K562 (cell line): Measurements from ENCODE around the gene PRR36. TPM values are rescaled to one million over a fixed set of nuclear protein-coding genes. Genes with fewer than 3 reads are reported as not detected.

ENCODE experiments used
- CREB1 ChIP-seq, 2 experiments: sonication (generic) in 1 of 2; formaldehyde crosslinking in 1 of 2; IDR thresholded peaks; 2 replicates each; pipeline versions ENCODE4 v1.6.1 to v1.8.0; 2012 to 2022; ENCODE audit warnings: inconsistent platforms in 1 of 2, mild to moderate bottlenecking in 1 of 2, missing genetic modification reagents in 1 of 2, moderate library complexity in 1 of 2
- CREM ChIP-seq: IDR thresholded peaks from 2 replicates; pipeline ENCODE4 v1.6.1; 2014; ENCODE audit warnings: antibody characterized with exemption, low read depth
- EGR1 ChIP-seq: fragments of 450-650 bp; conservative IDR thresholded peaks from 2 replicates; pipeline ENCODE4 v1.6.1; 2017; ENCODE audit warnings: mild to moderate bottlenecking
- FOXK2 ChIP-seq, 2 experiments: fragments of 450-650 bp; IDR thresholded peaks in 1 of 2; conservative IDR thresholded peaks in 1 of 2; 2 replicates each; pipeline ENCODE4 v1.6.1; 2016; ENCODE audit warnings: low read depth in 2 of 2, mild to moderate bottlenecking in 1 of 2
- GABPB1 ChIP-seq: sonication (generic); formaldehyde crosslinking; IDR thresholded peaks from 2 replicates; pipeline ENCODE4 v1.8.0; 2022; ENCODE audit warnings: mild to moderate bottlenecking, missing genetic modification reagents
- LEF1 ChIP-seq: fragments of 450-650 bp; IDR thresholded peaks from 2 replicates; pipeline ENCODE4 v1.6.1; 2016; ENCODE audit warnings: mild to moderate bottlenecking
- MAX ChIP-seq: sonication (generic); formaldehyde crosslinking; IDR thresholded peaks from 2 replicates; pipeline ENCODE4 v1.9.0; 2022; ENCODE audit warnings: mild to moderate bottlenecking, missing genetic modification reagents
- RFX5 ChIP-seq: IDR thresholded peaks from 2 replicates; pipeline ENCODE4 v1.6.1; 2011; ENCODE audit warnings: low read depth, mild to moderate bottlenecking, improper control_type of control experiment, low read length
- RUNX1 ChIP-seq: sonication (generic); IDR thresholded peaks from 2 replicates; pipeline ENCODE4 v1.6.1; 2016; ENCODE audit warnings: antibody characterized with exemption, low read depth
- SAP30 ChIP-seq: fragments of 200-600 bp; sonication (generic); IDR thresholded peaks from 2 replicates; pipeline ENCODE4 v1.6.1; 2012; ENCODE audit warnings: borderline replicate concordance, low read depth, mild to moderate bottlenecking, moderate library complexity, low read length, control low read depth, inconsistent platforms; ENCODE audit not compliant: insufficient read depth, poor library complexity, severe bottlenecking
- SP1 ChIP-seq: sonication (generic); formaldehyde crosslinking; IDR thresholded peaks from 2 replicates; pipeline ENCODE4 v1.8.1; 2022; ENCODE audit warnings: mild to moderate bottlenecking, missing genetic modification reagents
- SRF ChIP-seq, 2 experiments: fragments of 250-450, 450-650 bp in 1 of 2; sonication (Bioruptor Pico) in 1 of 2; sonication (generic) in 1 of 2; formaldehyde crosslinking; IDR thresholded peaks; 2 replicates each; pipeline versions ENCODE4 v1.5.0 to v1.5.1; 2020 to 2022; ENCODE audit warnings: mild to moderate bottlenecking in 1 of 2, missing genetic modification reagents in 1 of 2
- SRSF7 ChIP-seq: fragments of 200-400 bp; formaldehyde crosslinking; optimal IDR thresholded peaks from 2 replicates; pipeline ENCODE3; 2017; ENCODE audit warnings: mild to moderate bottlenecking, low read depth, low read length
- TAL1 ChIP-seq: fragments of 450-650 bp; IDR thresholded peaks from 2 replicates; pipeline ENCODE4 v1.6.1; 2016; ENCODE audit warnings: mild to moderate bottlenecking
- TOE1 ChIP-seq, 2 experiments: fragments of 450-650 bp in 1 of 2; sonication (generic) in 1 of 2; formaldehyde crosslinking in 1 of 2; IDR thresholded peaks; 2 replicates each; pipeline versions ENCODE4 v1.7.1 to v1.8.0; 2016 to 2022; ENCODE audit warnings: borderline replicate concordance in 2 of 2, mild to moderate bottlenecking in 2 of 2, antibody characterized with exemption in 1 of 2, inconsistent platforms in 1 of 2, low read depth in 1 of 2, missing genetic modification reagents in 1 of 2, moderate library complexity in 1 of 2
- USF1 ChIP-seq: sonication (generic); formaldehyde crosslinking; IDR thresholded peaks from 2 replicates; pipeline ENCODE4 v1.9.0; 2022; ENCODE audit warnings: mild to moderate bottlenecking, missing genetic modification reagents
- ZNF133 ChIP-seq: fragments of 250-450 bp; sonication (Bioruptor Pico); IDR thresholded peaks from 2 replicates; pipeline ENCODE4 v1.4.0; 2020; ENCODE audit warnings: mild to moderate bottlenecking
- ZNF511 ChIP-seq: sonication (generic); formaldehyde crosslinking; IDR thresholded peaks from 2 replicates; pipeline ENCODE4 v1.8.0; 2022; ENCODE audit warnings: mild to moderate bottlenecking, missing genetic modification reagents
- polyA plus RNA-seq, 8 experiments: library from polyadenylated mRNA; depleted of rRNA in 4 of 8; stranded (reverse) in 5 of 8; unstranded in 3 of 8; fragments of >200 nt; fragmentation: Nextera tagmentation in 2 of 8; fragmentation: Illumina TruSeq in 1 of 8; extraction: Ambion mirVana in 2 of 8; extraction: Trizol in 1 of 8; gene quantifications; 2 replicates each; pipeline versions ENCODE4 v1.2.1 to v1.2.3, GENCODE V29; 2011 to 2014; ENCODE audit warnings: inconsistent platforms in 1 of 8, missing spikeins in 1 of 8
- total RNA-seq, 7 experiments: library from RNA; depleted of rRNA in 6 of 7; stranded (reverse); fragments of >200 nt in 6 of 7; fragmentation: Illumina TruSeq in 2 of 7; extraction: Trizol in 2 of 7; gene quantifications; 2 replicates each; pipeline versions ENCODE4 v1.2.1 to v1.2.3, GENCODE V29; 2011 to 2021; ENCODE audit warnings: low replicate concordance in 1 of 7

The PRR36 gene
- total and polyA plus RNA-seq, 9 of the 15 experiments (the other 6 are each of a cell fraction or from before 2014, with no cell fraction given) = 0.05 to 0.42 (median 0.06) TPM; not detected in 6

GRCh38 chr19:7871437-7872305 is 2.5 kb downstream of the PRR36 start (continued):
- TF ChIP-seq USF1 (CRISPR knock-in tag) (0 out of 2 replicates have a peak, but pooled peaks have one; percentile 7), SAP30 (peak; percentile 63), EGR1 (peak; percentile 74), CREB1 (IDR thresholded peaks at IDR 0.05) (peak; percentile 30; the same call in 1 of the 2 replicates), CREB1 (CRISPR knock-in tag; IDR thresholded peaks at IDR 0.05) (peak; percentile 57; the same call in 1 of the 2 replicates), SRF (CRISPR knock-in tag; IDR thresholded peaks at IDR 0.05) (peak in 1 of 2 experiments; percentile 56; a peak in 1 of 4 replicates), LEF1 (peak; percentile 11; the same call in 1 of the 2 replicates), ZNF511 (peak; percentile 74; the same call in 1 of the 2 replicates), SRSF7 (no peak), GABPB1 (CRISPR knock-in tag) (peak; percentile 68; the same call in 1 of the 2 replicates), FOXK2 (conservative IDR thresholded peaks at IDR 0.05 in 1 of 2, IDR thresholded peaks at IDR 0.05 in 1 of 2; ENCODE audit: low read depth in 2 of 2) (peak in 1 of 2 experiments; percentile 47; a peak in 1 of 4 replicates), TOE1 (IDR thresholded peaks at IDR 0.05; ENCODE audit: borderline replicate concordance) (peak; percentile 44; the same call in 1 of the 2 replicates), TOE1 (CRISPR knock-in tag; IDR thresholded peaks at IDR 0.05; ENCODE audit: borderline replicate concordance, low read depth) (no peak), CREM (peak; percentile 35; the same call in 1 of the 2 replicates), SP1 (peak; percentile 90), TAL1 (0 out of 2 replicates have a peak, but pooled peaks have one; percentile 1), RFX5 (no peak), MAX (peak; percentile 52), ZNF133 (CRISPR knock-in tag) (no peak), RUNX1 (0 out of 2 replicates have a peak, but pooled peaks have one; percentile 61)
